HepG2 (cell line): ENCODE results near the gene SLC25A20. TPM values are rescaled to one million over a fixed set of nuclear protein-coding genes. Genes with fewer than 3 reads are reported as not detected.

ENCODE experiments used
- IRF2 ChIP-seq: IDR thresholded peaks from 2 replicates; pipeline ENCODE4 v1.6.1; 2018; ENCODE audit warnings: missing genetic modification reagents, missing compliant biosample characterization
- JUNB ChIP-seq: sonication (generic); formaldehyde crosslinking; IDR thresholded peaks from 2 replicates; pipeline ENCODE4 v1.8.0; 2022; ENCODE audit warnings: missing genetic modification reagents, mild to moderate bottlenecking, borderline replicate concordance
- SIX1 ChIP-seq: sonication (generic); formaldehyde crosslinking; IDR thresholded peaks from 2 replicates; pipeline ENCODE4 v1.4.0; 2020; ENCODE audit warnings: missing genetic modification reagents, borderline replicate concordance
- ZFP37 ChIP-seq: sonication (generic); formaldehyde crosslinking; IDR thresholded peaks from 2 replicates; pipeline ENCODE4 v1.4.0; 2020; ENCODE audit warnings: missing genetic modification reagents, borderline replicate concordance
- ZNF234 ChIP-seq: sonication (generic); formaldehyde crosslinking; conservative IDR thresholded peaks from 2 replicates; pipeline ENCODE4 v1.5.1; 2020; ENCODE audit warnings: mild to moderate bottlenecking, missing genetic modification reagents
- ZNF430 ChIP-seq: sonication (generic); formaldehyde crosslinking; IDR thresholded peaks from 2 replicates; pipeline ENCODE4 v1.9.0; 2021; ENCODE audit warnings: mild to moderate bottlenecking, missing genetic modification reagents
- polyA plus RNA-seq, 8 experiments: library from polyadenylated mRNA; depleted of rRNA in 3 of 8; stranded (reverse) in 7 of 8; unstranded in 1 of 8; fragments of >200 nt; fragmentation: Illumina TruSeq in 4 of 8; extraction: Trizol in 4 of 8; gene quantifications; 2 replicates each; pipeline versions ENCODE4 v1.2.1 to v1.2.3, GENCODE V29; 2011 to 2016; ENCODE audit warnings: low read depth in 4 of 8, missing spikeins in 1 of 8, mixed read lengths in 1 of 8; ENCODE audit not compliant: insufficient read depth in 1 of 8
- total RNA-seq, 5 experiments: library from RNA; depleted of rRNA; stranded (reverse); fragments of >200 nt; fragmentation: Illumina TruSeq; extraction: Trizol; gene quantifications; 2 replicates each; pipeline ENCODE4 v1.2.3, GENCODE V29; 2016; ENCODE audit warnings: low read depth in 1 of 5
- TF ChIP-seq, protein P1 (sequence below): sonication (generic); formaldehyde crosslinking; IDR thresholded peaks from 2 replicates; pipeline ENCODE4 v1.5.1; 2020; ENCODE audit warnings: missing genetic modification reagents, mild to moderate bottlenecking, borderline replicate concordance
- TF ChIP-seq, protein P2 (sequence below): sonication (generic); formaldehyde crosslinking; IDR thresholded peaks from 2 replicates; pipeline ENCODE4 v1.5.0; 2020; ENCODE audit warnings: missing genetic modification reagents
- TF ChIP-seq, protein P3 (sequence below): sonication (generic); formaldehyde crosslinking; IDR thresholded peaks from 2 replicates; pipeline ENCODE4 v1.4.0; 2020; ENCODE audit warnings: missing genetic modification reagents
- TF ChIP-seq, protein P4 (sequence below): sonication (generic); formaldehyde crosslinking; IDR thresholded peaks from 2 replicates; pipeline ENCODE4 v1.5.1; 2020; ENCODE audit warnings: mild to moderate bottlenecking, missing genetic modification reagents, borderline replicate concordance
- TF ChIP-seq, protein P5 (sequence below): IDR thresholded peaks from 2 replicates; pipeline ENCODE4 v1.6.1; 2016; ENCODE audit warnings: low read depth
- TF ChIP-seq, protein P6 (sequence below): sonication (generic); formaldehyde crosslinking; IDR thresholded peaks from 2 replicates; pipeline ENCODE4 v1.5.1; 2020; ENCODE audit warnings: mild to moderate bottlenecking, missing genetic modification reagents, moderate library complexity
- TF ChIP-seq, protein P7 (sequence below): sonication (generic); formaldehyde crosslinking; IDR thresholded peaks from 2 replicates; pipeline ENCODE4 v1.5.1; 2020; ENCODE audit warnings: mild to moderate bottlenecking, moderate library complexity, missing genetic modification reagents

SLC25A20 gene
- total and polyA plus RNA-seq, 2 of the 13 experiments (the other 11 are each of a cell fraction or from before 2014, with no cell fraction given): 21.1 to 26.6 TPM

DNA sequence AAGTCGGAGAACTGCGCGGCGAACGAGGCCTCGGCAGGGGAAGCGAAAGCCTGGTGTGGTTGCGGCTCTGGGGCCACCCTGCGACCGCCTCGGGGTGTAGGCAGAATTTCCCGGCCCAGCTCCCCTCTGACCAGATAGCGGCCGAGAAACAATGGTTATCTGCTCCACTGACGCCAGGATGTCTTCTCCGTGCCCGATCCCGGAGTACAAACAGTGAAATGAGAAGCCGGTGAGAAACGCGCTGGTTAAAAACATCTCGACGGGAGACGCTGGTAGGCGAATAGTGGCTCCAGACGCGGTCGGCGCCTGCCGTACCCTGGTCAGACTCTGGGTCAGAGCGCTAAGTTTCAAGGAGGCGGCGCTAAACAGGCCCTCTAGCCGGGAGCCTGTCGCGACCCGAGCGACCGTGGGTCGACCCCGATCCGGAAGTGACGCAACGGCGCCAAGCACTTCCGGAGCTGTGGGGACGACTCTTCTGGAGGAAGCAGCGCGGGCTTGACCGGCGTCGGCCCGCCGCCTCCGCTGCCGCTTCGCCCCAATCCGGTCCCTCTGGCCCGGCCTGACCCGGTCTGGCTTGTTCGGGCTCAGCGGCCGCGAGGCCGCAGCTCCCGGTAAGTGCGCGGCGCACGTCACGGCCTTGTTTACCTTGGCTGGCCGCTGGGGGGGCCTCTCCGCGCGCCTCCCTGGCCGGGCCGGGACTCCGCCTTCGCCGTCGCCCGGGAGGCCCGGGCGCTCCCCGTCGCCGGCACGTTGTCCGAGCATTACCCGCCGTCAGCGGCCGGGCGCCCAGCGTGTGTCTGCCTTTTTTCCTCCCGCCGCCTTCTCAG is 19.9 kb upstream of the SLC25A20 start, which contains the start of gene ARIH2 (continued):
- TF ChIP-seq SIX1 (CRISPR knock-in tag): peak; percentile 23; the same call in 1 of the 2 replicates
- no peak for TF ChIP-seq IRF2 (CRISPR knock-in tag)
- TF ChIP-seq, protein P1, sequence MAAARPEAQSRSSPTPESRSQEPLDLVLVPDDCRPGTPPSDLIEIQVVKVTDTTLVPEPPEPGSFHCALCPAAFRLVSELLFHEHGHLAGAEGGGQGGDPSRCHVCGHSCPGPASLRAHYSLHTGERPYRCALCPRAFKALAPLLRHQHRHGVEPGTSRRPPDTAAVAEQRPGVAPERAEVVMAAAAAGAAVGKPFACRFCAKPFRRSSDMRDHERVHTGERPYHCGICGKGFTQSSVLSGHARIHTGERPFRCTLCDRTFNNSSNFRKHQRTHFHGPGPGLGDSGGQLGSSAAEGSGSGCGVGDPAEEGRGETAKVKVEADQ (CRISPR knock-in tag): no peak; the same call in 1 of the 2 replicates
- no peak for TF ChIP-seq JUNB (CRISPR knock-in tag)
- TF ChIP-seq, protein P2, sequence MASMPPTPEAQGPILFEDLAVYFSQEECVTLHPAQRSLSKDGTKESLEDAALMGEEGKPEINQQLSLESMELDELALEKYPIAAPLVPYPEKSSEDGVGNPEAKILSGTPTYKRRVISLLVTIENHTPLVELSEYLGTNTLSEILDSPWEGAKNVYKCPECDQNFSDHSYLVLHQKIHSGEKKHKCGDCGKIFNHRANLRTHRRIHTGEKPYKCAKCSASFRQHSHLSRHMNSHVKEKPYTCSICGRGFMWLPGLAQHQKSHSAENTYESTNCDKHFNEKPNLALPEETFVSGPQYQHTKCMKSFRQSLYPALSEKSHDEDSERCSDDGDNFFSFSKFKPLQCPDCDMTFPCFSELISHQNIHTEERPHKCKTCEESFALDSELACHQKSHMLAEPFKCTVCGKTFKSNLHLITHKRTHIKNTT (CRISPR knock-in tag): no peak
- TF ChIP-seq, protein P3, sequence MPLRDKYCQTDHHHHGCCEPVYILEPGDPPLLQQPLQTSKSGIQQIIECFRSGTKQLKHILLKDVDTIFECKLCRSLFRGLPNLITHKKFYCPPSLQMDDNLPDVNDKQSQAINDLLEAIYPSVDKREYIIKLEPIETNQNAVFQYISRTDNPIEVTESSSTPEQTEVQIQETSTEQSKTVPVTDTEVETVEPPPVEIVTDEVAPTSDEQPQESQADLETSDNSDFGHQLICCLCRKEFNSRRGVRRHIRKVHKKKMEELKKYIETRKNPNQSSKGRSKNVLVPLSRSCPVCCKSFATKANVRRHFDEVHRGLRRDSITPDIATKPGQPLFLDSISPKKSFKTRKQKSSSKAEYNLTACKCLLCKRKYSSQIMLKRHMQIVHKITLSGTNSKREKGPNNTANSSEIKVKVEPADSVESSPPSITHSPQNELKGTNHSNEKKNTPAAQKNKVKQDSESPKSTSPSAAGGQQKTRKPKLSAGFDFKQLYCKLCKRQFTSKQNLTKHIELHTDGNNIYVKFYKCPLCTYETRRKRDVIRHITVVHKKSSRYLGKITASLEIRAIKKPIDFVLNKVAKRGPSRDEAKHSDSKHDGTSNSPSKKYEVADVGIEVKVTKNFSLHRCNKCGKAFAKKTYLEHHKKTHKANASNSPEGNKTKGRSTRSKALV (CRISPR knock-in tag): peak; percentile 79; the same call in 1 of the 2 replicates
- TF ChIP-seq, protein P4, sequence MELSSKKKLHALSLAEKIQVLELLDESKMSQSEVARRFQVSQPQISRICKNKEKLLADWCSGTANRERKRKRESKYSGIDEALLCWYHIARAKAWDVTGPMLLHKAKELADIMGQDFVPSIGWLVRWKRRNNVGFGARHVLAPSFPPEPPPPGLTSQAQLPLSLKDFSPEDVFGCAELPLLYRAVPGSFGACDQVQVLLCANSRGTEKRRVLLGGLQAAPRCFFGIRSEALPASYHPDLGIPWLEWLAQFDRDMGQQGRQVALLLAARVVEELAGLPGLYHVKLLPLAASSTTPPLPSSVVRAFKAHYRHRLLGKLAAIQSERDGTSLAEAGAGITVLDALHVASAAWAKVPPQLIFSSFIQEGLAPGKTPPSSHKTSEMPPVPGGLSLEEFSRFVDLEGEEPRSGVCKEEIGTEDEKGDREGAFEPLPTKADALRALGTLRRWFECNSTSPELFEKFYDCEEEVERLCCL (CRISPR knock-in tag): no peak
- TF ChIP-seq ZNF234: no peak
- TF ChIP-seq, protein P5, sequence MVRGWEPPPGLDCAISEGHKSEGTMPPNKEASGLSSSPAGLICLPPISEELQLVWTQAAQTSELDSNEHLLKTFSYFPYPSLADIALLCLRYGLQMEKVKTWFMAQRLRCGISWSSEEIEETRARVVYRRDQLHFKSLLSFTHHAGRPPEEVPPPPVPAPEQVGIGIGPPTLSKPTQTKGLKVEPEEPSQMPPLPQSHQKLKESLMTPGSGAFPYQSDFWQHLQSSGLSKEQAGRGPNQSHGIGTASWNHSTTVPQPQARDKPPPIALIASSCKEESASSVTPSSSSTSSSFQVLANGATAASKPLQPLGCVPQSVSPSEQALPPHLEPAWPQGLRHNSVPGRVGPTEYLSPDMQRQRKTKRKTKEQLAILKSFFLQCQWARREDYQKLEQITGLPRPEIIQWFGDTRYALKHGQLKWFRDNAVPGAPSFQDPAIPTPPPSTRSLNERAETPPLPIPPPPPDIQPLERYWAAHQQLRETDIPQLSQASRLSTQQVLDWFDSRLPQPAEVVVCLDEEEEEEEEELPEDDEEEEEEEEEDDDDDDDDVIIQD: no peak
- TF ChIP-seq, protein P6, sequence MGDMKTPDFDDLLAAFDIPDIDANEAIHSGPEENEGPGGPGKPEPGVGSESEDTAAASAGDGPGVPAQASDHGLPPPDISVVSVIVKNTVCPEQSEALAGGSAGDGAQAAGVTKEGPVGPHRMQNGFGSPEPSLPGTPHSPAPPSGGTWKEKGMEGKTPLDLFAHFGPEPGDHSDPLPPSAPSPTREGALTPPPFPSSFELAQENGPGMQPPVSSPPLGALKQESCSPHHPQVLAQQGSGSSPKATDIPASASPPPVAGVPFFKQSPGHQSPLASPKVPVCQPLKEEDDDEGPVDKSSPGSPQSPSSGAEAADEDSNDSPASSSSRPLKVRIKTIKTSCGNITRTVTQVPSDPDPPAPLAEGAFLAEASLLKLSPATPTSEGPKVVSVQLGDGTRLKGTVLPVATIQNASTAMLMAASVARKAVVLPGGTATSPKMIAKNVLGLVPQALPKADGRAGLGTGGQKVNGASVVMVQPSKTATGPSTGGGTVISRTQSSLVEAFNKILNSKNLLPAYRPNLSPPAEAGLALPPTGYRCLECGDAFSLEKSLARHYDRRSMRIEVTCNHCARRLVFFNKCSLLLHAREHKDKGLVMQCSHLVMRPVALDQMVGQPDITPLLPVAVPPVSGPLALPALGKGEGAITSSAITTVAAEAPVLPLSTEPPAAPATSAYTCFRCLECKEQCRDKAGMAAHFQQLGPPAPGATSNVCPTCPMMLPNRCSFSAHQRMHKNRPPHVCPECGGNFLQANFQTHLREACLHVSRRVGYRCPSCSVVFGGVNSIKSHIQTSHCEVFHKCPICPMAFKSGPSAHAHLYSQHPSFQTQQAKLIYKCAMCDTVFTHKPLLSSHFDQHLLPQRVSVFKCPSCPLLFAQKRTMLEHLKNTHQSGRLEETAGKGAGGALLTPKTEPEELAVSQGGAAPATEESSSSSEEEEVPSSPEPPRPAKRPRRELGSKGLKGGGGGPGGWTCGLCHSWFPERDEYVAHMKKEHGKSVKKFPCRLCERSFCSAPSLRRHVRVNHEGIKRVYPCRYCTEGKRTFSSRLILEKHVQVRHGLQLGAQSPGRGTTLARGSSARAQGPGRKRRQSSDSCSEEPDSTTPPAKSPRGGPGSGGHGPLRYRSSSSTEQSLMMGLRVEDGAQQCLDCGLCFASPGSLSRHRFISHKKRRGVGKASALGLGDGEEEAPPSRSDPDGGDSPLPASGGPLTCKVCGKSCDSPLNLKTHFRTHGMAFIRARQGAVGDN (CRISPR knock-in tag): peak; percentile 88
- peak; percentile 47 for TF ChIP-seq ZNF430 (CRISPR knock-in tag)
- TF ChIP-seq, protein P7, sequence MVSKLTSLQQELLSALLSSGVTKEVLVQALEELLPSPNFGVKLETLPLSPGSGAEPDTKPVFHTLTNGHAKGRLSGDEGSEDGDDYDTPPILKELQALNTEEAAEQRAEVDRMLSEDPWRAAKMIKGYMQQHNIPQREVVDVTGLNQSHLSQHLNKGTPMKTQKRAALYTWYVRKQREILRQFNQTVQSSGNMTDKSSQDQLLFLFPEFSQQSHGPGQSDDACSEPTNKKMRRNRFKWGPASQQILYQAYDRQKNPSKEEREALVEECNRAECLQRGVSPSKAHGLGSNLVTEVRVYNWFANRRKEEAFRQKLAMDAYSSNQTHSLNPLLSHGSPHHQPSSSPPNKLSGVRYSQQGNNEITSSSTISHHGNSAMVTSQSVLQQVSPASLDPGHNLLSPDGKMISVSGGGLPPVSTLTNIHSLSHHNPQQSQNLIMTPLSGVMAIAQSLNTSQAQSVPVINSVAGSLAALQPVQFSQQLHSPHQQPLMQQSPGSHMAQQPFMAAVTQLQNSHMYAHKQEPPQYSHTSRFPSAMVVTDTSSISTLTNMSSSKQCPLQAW (CRISPR knock-in tag): 0 out of 2 replicates have a peak, but pooled peaks have one; percentile 68
- TF ChIP-seq ZFP37 (CRISPR knock-in tag): peak; percentile 63; the same call in 1 of the 2 replicates
